ENCODE data around the gene ALK.

DNA sequence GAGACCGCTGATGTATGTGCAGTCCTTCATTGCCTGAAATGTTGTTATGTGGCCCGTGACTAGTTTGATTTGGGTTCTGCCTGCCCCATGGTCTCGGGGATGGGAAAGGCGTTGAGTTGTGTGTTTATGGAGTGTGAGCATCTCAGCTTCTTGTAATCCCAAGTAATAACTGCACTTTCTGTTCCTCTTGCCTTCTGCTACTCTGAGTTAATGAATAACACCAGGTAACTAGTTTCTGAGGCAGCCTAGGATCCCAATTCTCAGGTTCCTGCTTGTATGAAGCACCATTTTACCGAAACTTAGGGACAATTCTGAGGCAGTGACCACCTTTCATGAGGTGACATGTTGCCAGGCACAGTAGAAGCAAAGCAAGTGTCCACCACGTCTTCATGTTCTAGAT is 170.0 kb downstream of the ALK start:
- TF ChIP-seq EP300 (IDR thresholded peaks at IDR 0.05) (no peak), BCL3 (IDR thresholded peaks at IDR 0.05) (no peak), KDM5A (IDR thresholded peaks at IDR 0.05) (no peak), BHLHE40 (IDR thresholded peaks at IDR 0.05; ENCODE audit: low read depth, low read length) (no peak), POLR2A (IDR thresholded peaks at IDR 0.05; ENCODE audit: low read length) (no peak), FOSL2 (IDR thresholded peaks at IDR 0.05) (no peak), FOSL2 (CRISPR knock-in tag; IDR thresholded peaks at IDR 0.05) (no peak), TP53 (CRISPR knock-in tag; IDR thresholded peaks at IDR 0.05) (no peak)
- TF ChIP-seq, protein P1, sequence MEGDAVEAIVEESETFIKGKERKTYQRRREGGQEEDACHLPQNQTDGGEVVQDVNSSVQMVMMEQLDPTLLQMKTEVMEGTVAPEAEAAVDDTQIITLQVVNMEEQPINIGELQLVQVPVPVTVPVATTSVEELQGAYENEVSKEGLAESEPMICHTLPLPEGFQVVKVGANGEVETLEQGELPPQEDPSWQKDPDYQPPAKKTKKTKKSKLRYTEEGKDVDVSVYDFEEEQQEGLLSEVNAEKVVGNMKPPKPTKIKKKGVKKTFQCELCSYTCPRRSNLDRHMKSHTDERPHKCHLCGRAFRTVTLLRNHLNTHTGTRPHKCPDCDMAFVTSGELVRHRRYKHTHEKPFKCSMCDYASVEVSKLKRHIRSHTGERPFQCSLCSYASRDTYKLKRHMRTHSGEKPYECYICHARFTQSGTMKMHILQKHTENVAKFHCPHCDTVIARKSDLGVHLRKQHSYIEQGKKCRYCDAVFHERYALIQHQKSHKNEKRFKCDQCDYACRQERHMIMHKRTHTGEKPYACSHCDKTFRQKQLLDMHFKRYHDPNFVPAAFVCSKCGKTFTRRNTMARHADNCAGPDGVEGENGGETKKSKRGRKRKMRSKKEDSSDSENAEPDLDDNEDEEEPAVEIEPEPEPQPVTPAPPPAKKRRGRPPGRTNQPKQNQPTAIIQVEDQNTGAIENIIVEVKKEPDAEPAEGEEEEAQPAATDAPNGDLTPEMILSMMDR (IDR thresholded peaks at IDR 0.05), result no peak

All from A549 (cell line).